ENCODE data around the gene EGLN3.

The EGLN3 gene

GRCh38 chr14:33950320-33951182 lies at the start of gene EGLN3:
TSS of gene EGLN3 (minus strand) at chr14:33951074. CDS start at chr14:33950752, 322 bp downstream.
- ChIA-PET CTCF (interaction anchor here (0.7 to 1.1 kb wide), 6 partner anchors 9 to 150 kb away, joined by 3 read pairs; no protein-coding TSS in a partner anchor), POLR2A (interaction anchor here (0.7 to 1.5 kb wide), 10 partner anchors 9 to 148 kb away, joined by 3 to 6 read pairs (median 4); no protein-coding TSS in a partner anchor)
- peak within 1 kb of the TSS; percentile 76 for H3K27ac ChIP-seq (ENCODE audit: extremely low read depth, low read depth, low read length)
- H3K4me1 ChIP-seq (ENCODE audit: control insufficient read depth, insufficient read depth, low read length), result peaks cover 17% of the 10 kb centered on the region
- H3K36me3 ChIP-seq (ENCODE audit: control insufficient read depth in 2 of 2, insufficient read depth in 1 of 2, low read length in 2 of 2), result no peaks in the 10 kb centered on the region; a peak in 1 of 3 replicates
- peak within 1 kb of the TSS; percentile 58 for H3K4me3 ChIP-seq (ENCODE audit: low read depth, low read length)
- H3K9me3 ChIP-seq (ENCODE audit: control insufficient read depth, insufficient read depth, low read depth, low read length), result no peaks in the 10 kb centered on the region
- TF ChIP-seq ZNF280C (tag by site-specific recombination; IDR thresholded peaks at IDR 0.05) (no peak), GLIS1 (tag by site-specific recombination; IDR thresholded peaks at IDR 0.05) (peak; percentile 74), KLF8 (tag by site-specific recombination; IDR thresholded peaks at IDR 0.05) (peak; percentile 77; the same call in 1 of the 2 replicates), ZSCAN30 (tag by site-specific recombination; IDR thresholded peaks at IDR 0.05) (peak; percentile 55; the same call in 1 of the 2 replicates), ZNF837 (tag by site-specific recombination; IDR thresholded peaks at IDR 0.05) (peak; percentile 92), ZNF830 (tag by site-specific recombination; IDR thresholded peaks at IDR 0.05; ENCODE audit: low read depth) (no peak), MZF1 (tag by site-specific recombination; IDR thresholded peaks at IDR 0.05; ENCODE audit: borderline replicate concordance) (peak; percentile 66), PRDM10 (tag by site-specific recombination; IDR thresholded peaks at IDR 0.05) (peak; percentile 50; the same call in 1 of the 2 replicates), ZXDB (tag by site-specific recombination; IDR thresholded peaks at IDR 0.05) (peak; percentile 82), ZNF354C (tag by site-specific recombination; IDR thresholded peaks at IDR 0.05; ENCODE audit: borderline replicate concordance, low read depth) (no peak), ZBTB48 (tag by site-specific recombination; IDR thresholded peaks at IDR 0.05) (peak; percentile 62), ZNF624 (tag by site-specific recombination; IDR thresholded peaks at IDR 0.05) (no peak), ZBTB1 (tag by site-specific recombination; IDR thresholded peaks at IDR 0.05) (0 out of 2 replicates have a peak, but pooled peaks have one; percentile 5), SP7 (tag by site-specific recombination; IDR thresholded peaks at IDR 0.05) (peak; percentile 69), ZBTB17 (tag by site-specific recombination; IDR thresholded peaks at IDR 0.05) (peak; percentile 83), ZBTB11 (tag by site-specific recombination; conservative IDR thresholded peaks at IDR 0.05; ENCODE audit: low read depth) (peak; percentile 69), ZFP69B (tag by site-specific recombination; IDR thresholded peaks at IDR 0.05) (peak; percentile 49; the same call in 1 of the 2 replicates), ZNF692 (tag by site-specific recombination; IDR thresholded peaks at IDR 0.05) (peak; percentile 79; the same call in 1 of the 2 replicates), ZNF629 (tag by site-specific recombination; IDR thresholded peaks at IDR 0.05) (peak; percentile 56; the same call in 1 of the 2 replicates), ZFP3 (tag by site-specific recombination; IDR thresholded peaks at IDR 0.05; ENCODE audit: low read depth) (no peak), KLF16 (tag by site-specific recombination; IDR thresholded peaks at IDR 0.05) (peak; percentile 54), ZFHX2 (tag by site-specific recombination; conservative IDR thresholded peaks at IDR 0.05) (0 out of 2 replicates have a peak, but pooled peaks have one; percentile 10), ZNF544 (tag by site-specific recombination; IDR thresholded peaks at IDR 0.05) (no peak)
- TF ChIP-seq, protein P1, sequence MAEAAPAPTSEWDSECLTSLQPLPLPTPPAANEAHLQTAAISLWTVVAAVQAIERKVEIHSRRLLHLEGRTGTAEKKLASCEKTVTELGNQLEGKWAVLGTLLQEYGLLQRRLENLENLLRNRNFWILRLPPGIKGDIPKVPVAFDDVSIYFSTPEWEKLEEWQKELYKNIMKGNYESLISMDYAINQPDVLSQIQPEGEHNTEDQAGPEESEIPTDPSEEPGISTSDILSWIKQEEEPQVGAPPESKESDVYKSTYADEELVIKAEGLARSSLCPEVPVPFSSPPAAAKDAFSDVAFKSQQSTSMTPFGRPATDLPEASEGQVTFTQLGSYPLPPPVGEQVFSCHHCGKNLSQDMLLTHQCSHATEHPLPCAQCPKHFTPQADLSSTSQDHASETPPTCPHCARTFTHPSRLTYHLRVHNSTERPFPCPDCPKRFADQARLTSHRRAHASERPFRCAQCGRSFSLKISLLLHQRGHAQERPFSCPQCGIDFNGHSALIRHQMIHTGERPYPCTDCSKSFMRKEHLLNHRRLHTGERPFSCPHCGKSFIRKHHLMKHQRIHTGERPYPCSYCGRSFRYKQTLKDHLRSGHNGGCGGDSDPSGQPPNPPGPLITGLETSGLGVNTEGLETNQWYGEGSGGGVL (tag by site-specific recombination; IDR thresholded peaks at IDR 0.05), result no peak

Data from HEK293 (cell line).